GM21737 (cell line): ENCODE results near the gene EMILIN2.
"Not testable (repeated sequence)": the region's sequence is repeated elsewhere in the genome, so short reads cannot be mapped to it uniquely, and the experiment has no call there.

Experiments used
- ATAC-seq: cut with Tn5 transposase; IDR thresholded peaks from one replicate; pipeline ENCODE4 v1.9.1; 2021; ENCODE audit warnings: mild to moderate bottlenecking, moderate library complexity; ENCODE audit not compliant: unreplicated experiment

EMILIN2 gene

DNA sequence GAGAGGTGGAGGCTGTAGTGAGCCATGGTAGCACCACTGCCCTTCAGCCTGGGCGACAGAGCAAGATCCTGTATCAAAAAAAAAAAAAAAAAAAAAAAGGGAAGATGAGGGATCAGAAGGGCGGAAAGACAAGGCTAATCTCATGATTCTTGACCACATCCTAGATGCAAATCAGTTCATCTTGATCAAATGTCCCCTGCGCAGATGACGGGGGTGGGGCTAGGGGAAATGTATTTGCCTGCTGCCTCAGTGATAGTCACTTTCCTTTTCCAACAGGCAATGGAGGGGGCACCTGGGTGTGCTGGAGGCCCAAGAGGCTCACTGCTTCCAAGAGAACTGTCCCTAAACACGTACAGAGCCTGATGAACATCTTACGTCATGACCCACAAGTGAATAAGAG lies 3.7 kb upstream of the EMILIN2 start:
- no peak for ATAC-seq

DNA sequence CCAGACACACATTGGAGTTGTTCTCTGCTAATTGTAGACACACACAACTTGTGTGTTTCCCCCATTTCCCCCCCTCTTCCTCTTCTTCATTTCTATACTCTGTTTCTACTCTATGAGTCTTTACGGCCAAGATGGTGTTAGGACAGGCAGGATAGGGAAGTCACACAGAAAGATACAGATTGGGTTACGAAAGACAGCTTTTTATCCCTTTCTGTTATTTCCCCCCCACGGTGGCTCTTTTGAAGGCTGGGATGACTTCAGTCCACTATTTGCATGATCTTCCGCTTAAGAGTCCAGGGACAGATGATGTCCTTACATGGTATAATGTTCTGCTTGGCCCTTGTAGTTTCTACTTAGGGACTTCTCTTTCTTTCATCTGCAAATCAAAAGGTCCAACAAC lies 1.6 kb upstream of the EMILIN2 start:
- ATAC-seq: no peak

DNA sequence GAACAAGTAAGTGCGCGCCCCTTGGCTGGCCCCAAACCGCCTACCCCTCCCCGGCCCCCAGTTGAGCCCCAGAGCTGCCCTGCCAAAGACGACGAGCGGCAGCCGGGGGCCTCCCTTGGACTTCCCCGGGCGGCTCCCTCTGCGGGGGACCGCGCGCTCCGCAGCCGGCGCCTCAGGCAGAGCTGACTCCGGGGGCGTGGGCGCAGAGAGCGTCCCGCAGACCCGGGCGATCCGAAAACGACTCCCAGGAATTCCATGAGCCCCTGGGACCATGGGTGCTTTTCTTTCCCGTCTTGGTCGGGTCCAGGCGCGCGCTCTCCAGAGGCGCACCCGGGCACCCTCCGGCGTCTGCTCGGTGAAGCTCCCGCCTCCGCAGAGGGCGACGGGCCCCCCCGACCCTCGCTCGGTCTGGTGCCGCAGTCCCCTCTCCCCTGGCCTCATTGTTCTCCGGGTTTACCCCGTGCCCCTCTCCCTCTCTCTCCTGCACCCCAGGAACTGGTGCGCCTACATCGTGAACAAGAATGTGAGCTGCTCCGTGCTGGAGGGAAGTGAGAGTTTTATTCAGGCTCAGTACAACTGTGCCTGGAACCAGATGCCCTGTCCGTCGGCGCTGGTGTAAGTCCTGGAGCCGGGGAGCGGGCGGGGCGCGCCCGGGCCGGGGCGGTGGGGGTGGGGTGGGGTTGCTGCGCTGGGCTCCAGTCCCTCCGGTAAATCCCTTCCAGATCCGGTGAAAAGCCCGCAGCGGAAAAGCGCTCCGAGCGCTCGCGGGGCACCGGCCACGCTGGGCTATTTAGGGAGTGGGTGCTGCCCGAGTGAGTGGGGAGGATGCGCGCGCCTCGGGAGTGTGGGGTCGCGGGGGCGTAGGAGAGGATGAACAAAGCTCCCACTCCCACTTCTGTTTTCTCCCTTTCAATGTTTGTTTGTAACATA lies 776 bp downstream of the EMILIN2 start:
- peak; percentile 43 for ATAC-seq

DNA sequence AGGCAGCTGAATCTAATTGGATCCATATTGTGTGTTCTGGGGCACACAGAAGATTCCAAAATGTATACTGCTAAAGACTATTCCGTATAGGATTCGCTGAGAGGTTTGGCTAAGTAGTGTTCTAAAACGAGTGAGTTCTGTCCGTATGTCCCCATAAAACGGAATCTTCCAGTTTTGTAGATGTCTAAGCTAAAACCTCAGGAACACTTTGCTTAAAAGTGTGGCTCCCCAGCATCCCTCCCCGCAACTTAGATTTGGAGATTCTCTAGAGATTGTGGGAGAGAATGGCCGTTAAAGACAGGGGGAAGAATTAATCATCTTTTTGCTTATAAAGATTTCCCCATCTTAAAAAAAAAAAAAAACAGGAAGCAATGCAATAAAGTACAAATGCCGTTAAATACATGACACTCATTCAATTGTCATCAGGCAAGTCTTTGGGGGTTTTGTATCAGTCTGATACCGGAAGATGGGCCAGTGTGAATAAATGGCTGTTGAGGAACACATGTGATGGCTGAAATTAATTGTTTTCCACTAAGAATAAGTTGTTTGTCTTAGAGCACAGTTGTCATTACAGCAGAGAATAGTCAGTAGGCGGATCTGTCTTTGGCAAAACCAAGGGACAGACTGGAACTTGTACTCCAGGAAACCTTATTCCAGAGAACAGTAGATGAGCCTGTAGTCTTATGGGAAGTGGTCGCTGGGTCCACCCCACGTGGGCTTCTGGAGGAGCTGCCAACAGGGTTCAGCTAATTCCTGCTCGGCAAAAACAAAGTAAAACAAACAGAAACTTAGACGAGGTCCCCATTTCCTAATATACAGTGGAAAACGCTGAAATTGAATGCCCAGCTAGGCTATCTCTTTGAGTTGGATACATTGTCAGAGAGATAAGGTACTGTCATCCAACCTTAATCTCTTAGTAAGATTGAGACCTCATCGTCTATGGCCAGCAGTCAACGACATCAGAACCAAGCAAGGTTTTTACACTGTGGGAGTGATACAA lies 1.7 kb downstream of the EMILIN2 start:
- no peak for ATAC-seq

DNA sequence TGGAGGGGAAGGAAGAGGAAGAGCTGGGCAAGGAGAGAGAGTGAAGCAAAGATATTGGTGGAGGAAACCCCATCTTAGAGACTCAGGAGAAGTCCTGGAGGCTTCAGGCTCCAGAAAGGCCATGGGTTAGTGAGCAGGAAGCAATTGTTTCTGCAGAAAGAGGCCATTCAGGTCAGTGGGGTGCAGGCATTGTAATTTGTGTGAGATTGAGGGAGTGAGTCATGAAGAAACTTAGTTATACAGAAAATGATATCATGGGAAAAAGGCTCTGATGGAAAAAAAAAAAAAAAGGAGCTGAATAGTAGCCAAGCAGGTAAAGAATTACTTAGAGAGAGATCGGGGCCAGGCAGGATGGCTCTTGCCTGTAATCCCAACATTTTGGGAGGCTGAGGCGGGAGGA lies 4.0 kb downstream of the EMILIN2 start:
- no peak for ATAC-seq

DNA sequence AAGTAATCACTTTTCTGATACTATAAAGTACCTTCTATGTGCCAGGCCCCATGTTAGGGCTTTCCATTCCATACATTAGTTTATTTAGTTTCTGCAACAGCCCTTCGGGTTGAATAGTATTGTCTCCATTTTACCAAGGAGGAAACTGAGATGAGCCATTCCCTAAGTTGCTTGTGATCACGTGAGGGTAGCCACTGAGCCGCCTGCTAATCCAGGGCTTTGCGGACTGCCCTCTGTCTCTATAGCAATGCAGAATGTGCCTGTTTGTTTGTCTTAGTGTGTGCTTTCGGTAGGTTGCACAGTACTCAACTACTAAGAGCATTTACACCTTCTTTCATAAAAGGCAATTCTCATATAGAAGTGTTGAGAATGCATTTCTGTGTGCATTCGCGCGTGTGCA lies 5.0 kb downstream of the EMILIN2 start:
- ATAC-seq: no peak

DNA sequence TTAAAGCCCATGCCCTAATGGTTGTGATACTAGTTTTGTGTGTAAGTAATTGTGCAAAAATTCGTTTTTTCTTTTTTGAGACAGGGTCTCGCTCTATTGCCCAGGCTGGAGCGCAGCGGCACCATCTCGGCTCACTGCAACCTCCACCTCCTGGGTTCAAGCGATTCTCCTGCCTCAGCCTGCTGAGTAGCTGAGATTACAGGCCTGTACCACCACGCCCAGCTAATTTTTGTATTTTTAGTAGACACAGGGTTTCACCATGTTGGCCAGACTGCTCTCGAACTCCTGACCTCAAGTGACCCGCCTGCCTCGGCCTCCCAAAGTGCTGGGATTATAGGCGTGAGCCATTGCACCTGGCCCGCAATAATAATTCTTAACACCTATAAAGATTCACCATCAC lies 5.7 kb downstream of the EMILIN2 start:
- not testable (repeated sequence) for ATAC-seq

DNA sequence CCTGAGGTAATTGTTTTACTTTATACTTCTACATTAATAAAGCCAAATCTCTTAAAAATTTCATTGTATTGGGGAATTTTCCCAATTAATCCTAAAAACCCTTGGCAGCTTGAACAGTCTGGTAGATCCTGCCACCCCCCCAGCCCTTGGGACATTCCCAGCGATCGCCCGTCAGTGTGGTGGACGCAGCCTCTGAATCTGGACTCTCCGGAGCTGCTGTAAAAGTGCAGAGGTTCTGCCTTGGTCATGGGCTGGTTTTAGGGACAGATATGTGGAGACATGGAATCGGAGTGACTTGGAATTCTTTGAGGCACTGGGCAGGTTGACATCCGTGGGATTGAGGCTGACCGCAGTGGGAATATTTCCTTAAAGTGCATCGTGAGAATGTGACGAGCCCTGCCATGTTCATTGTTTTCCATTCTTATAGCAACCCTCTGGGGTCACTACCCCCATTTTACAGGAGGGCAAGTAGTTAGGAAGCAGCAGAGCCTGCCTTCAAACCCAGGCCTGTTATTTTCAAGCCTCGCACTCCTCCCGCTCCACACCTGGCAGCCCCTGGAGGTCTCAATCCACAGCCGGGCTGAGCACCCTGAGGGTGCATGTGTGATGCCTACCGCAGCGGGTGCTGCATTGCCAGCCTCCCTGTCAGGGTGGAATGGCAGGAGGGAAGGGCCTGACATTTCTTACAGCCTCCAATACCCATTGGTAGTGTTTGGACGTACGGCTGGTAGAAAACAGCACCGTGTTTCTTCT lies 6.5 kb downstream of the EMILIN2 start:
- ATAC-seq: no peak

DNA sequence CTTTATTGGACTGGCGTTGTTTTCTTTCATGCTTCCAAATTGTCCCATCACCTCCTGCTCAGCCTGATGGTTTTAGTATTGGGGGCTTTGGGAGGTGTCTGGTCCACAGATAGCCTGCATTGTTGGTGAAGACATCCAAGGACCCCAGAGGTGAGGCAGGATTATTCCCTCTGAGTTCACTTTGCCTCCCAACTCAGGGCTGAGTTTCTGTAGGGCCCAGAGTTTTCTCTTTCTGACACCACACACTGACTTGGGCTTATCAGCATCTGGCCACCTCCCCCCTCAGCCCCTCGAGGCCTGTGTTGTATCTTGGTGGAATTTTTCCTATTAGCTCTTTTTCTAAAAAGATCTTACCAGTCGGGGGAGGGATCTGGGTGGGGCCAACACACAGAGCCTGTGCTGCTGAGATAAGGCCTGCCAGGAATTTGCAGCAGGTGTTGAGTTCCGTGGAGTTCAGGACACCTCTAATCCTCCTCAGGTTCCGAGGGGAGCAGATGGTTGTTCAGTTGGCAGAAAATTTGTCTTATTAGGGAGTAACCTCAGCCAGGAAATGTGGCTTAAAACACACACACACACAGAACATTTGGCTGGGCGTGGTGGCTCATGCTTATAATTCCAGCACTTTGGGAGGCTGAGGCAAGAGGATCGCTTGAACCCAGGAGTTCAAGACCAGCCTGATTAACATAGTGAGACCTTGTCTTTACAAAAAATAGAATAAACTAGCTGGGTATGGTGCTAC lies 7.3 kb downstream of the EMILIN2 start:
- no peak for ATAC-seq

DNA sequence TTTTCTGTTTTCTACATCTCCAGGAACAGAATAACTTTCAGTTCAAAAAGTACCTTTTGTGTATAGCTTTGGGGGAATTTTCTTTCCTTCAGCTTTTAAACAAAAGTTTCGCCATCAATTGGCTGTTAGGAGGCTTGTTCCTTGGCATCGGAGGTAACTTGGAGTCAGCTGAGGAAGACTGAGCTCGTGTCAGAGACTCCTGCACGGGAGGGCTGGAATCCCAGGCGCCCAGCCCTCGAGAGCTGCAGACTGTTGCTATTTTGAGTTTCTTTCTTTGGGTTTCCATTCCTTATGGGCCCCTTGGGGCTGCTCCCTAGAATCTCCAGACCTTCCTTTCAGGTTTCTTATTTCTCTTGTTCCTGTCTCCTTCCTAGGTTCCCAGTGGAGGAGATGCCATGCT lies 8.1 kb downstream of the EMILIN2 start:
- ATAC-seq: no peak

DNA sequence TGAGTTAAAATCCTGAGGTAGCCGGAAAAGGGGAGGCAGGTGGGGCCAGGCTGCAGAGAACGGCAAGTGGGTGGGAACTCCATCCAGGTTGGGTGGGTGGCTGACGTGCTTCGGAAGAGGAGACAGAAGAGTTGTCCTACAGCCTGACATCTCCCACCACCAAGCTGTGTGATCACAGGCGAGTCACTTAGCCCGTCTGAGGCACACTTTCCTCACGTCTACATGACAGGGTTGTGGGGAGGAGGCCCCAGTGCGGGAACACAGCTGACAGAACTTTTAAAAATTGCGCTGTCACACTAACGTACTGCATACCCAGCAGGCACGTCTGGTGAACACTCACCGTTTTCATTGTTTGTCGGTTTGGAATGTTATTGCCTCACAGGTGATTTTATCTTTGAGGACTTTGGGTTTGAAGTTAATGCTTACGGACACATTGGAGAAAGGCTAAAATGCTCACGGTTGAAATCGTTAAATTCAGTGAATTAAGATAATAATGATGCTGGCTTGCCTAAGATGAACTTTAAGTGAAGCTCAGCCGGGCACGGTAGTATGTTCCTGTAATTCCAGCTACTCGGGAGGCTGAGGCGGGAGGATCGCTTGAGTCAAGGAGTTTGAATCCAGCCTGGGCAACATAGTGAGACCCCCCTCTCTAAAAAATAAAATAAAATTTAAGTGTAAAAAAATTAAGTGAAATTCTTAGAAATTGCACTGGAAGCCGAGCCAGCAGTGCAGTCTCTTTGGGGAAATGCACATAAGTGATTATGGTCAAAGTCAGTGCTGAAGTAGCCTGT lies 8.9 kb downstream of the EMILIN2 start:
- ATAC-seq: no peak

DNA sequence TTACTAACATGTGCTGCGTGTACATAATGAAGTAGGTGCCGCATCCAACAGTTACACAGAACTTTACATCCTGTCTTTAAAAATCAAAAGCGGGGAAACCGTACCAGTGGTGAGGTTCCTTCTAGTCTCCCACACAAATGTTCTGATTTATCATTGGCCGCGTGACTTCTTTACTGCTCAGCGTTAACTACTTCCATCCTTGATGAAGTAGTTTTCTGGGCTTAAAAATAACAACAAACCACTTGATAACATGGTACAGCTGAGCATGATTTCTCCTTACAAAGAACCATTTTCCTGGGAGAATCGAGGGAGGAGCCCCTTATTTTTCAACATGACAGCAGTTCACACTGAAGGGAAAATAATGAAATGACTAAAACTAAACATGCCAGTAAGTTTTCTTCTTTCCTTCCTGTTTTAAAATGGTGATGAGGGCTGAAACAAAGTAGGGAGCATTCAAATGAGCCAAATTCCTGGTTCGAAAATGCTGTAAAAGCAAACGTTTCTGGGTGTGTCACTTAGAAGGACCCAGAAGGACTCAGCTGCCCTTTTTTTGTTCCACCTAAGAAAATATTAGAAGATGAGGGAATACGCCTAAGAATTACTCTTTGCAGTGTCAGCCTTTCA lies 9.9 kb downstream of the EMILIN2 start:
- no peak for ATAC-seq

DNA sequence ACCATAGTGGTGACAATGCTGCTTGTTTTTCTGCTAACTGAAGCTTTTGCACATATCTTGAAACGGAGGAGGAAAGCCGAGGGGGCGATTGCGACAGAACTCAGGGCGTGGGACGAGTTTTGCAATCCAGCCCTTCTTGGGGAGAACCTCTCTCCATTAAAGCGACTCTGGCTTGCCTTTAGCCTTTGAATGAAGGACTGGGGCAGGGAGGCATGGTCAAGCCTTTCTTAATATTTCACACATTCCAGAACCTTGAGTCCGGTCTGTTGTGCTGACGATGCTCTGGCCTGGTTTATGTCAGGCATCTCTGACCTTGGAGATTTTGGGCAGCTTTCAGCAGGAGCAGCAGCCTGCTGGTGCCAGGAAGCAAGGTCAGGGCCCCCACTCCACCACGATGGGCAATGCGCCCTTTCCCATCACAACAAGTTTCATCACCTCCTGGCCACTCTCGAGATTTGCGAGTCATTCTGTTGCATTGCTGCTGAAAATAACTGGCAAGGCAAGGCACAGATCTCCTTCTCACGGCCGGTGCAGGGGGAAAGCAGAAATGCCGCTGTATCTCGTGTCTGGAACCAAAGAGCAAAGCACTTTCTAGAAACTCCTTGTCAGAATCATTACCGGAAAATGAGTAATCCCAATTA lies 10.8 kb downstream of the EMILIN2 start:
- ATAC-seq: no peak

DNA sequence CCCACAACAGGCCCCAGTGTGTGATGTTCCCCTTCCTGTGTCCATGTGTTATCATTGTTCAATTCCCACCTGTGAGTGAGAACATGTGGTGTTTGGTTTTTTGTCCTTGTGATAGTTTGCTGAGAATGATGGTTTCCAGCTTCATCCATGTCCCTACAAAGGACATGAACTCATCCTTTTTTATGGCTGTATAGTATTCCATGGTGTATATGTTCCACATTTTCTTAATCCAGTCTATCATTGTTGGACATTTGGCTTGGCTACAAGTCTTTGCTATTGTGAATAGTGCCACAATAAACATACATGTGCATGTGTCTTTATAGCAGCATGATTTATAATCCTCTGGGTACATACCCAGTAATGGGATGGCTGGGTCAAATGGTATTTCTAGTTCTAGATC lies 13.6 kb downstream of the EMILIN2 start:
- ATAC-seq: not testable (repeated sequence)

DNA sequence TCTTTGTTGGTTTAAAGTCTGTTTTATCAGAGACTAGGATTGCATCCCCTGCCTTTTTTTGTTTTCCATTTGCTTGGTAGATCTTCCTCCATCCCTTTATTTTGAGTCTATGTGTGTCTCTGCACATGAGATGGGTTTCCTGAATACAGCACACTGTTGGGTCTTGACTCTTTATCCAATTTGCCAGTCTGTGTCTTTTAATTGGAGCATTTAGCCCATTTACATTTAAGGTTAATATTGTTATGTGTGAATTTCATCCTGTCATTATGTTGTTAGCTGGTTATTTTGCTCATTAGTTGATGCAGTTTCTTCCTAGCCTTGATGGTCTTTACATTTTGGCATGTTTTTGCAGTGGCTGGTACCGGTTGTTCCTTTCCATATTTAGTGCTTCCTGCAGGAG lies 17.2 kb downstream of the EMILIN2 start:
- not testable (repeated sequence) for ATAC-seq

DNA sequence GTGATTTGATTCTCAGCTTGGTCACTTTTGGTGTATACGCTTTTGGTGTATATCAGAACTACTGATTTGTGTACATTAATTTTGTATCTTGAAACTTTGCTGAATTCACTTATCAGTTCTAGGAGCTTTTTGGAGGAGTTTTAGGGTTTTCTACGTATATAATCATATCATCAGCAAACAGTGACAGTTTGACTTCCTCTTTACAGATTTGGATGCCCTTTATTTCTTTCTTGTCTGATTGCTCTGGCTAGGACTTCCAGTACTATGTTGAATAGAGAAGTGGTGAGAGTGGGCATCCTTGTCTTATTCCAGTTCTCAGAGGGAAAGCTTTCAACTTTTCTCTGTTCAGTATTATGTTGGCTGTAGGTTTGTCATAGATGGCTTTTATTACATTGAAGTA lies 19.7 kb downstream of the EMILIN2 start:
- not testable (repeated sequence) for ATAC-seq

DNA sequence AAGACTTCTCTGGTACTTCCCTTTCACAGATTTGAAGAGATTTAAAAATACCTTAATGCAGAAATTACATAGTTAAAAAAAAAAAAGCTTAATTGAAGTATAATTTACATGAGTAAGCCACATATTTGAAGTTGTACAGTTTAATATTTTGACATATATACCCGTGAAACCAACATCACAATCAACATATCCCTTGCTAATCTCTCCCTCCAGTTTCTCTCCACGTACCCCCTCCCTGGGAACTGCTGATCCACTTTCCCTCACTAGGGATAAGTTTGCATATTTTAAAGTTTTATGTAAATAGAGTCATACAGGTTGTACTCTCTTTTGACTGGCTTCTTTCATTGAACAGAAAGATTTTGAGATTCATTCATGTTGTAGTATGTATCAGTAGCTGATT lies 22.4 kb downstream of the EMILIN2 start:
- no peak for ATAC-seq

DNA sequence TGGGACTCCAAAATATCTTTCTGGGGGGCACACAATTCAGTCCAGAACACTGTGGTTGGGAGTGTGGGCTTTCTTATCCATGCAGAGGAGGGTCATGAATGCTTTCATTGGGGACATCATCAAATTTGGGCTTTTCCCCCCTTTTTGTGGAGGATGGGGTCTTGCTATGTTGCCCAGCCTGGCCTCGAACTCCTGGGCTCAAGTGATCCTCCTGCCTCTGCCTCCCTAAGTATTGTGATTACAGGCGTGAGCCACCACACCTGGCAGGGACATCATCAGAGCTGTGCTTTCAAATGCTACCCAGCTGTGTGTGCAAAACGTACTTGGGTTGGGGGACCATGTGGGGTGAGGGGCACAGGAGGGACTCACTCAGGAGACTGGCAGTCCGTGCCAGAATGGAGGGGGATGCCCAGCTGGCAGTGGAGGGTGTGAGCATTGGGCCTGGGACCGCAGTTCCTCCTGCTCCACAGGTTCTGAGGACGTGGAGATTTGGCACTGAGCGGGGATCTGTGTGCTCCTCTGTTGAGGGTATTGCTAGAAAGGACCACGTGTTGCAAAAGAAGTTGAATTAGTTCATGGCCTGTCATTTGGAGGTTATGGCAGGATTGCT lies 24.4 kb downstream of the EMILIN2 start:
- ATAC-seq: no peak
